Karpas-422 (cell line): Measurements from ENCODE around the gene TMEM150C. TPM values are rescaled to one million over a fixed set of nuclear protein-coding genes. Genes with fewer than 3 reads are reported as not detected.

ENCODE experiments used
- DNase-seq: peaks from one replicate; pipeline ENCODE4 v3.0.0-alpha.2; 2015
- H2AFZ ChIP-seq: fragments of 200-600 bp; sonication (generic); 2 replicates; pipeline ENCODE4 v1.6.1; 2014; ENCODE audit warnings: antibody characterized with exemption, low read length, mixed read lengths
- H3K27ac ChIP-seq: fragments of 200-600 bp; sonication (generic); 2 replicates; pipeline ENCODE4 v1.5.1; 2014; ENCODE audit warnings: mild to moderate bottlenecking, low read length, moderate library complexity
- H3K27me3 ChIP-seq: fragments of 200-600 bp; sonication (generic); 2 replicates; pipeline ENCODE4 v1.6.1; 2014; ENCODE audit warnings: low read length, mixed read lengths
- H3K36me3 ChIP-seq: fragments of 200-600 bp; sonication (generic); 2 replicates; pipeline ENCODE4 v1.6.1; 2014; ENCODE audit warnings: low read length, mixed read lengths; ENCODE audit not compliant: insufficient read depth
- H3K4me1 ChIP-seq: fragments of 200-600 bp; sonication (generic); 2 replicates; pipeline ENCODE4 v1.6.1; 2014; ENCODE audit warnings: mild to moderate bottlenecking, low read length, mixed read lengths
- H3K4me2 ChIP-seq: fragments of 200-600 bp; sonication (generic); 2 replicates; pipeline ENCODE4 v1.6.1; 2014; ENCODE audit warnings: low read length, low read depth, mild to moderate bottlenecking; ENCODE audit not compliant: poor library complexity, severe bottlenecking
- H3K4me3 ChIP-seq: fragments of 200-600 bp; sonication (generic); 2 replicates; pipeline ENCODE4 v1.5.1; 2014; ENCODE audit warnings: mild to moderate bottlenecking, antibody characterized with exemption, low read length, mixed read lengths
- H3K79me2 ChIP-seq: fragments of 200-600 bp; sonication (generic); 2 replicates; pipeline ENCODE4 v1.6.1; 2014; ENCODE audit warnings: mild to moderate bottlenecking, low read length, mixed read lengths
- H3K9ac ChIP-seq: fragments of 200-600 bp; sonication (generic); 2 replicates; pipeline ENCODE4 v1.6.0; 2014; ENCODE audit warnings: low read length
- H3K9me2 ChIP-seq: fragments of 200-600 bp; sonication (generic), shearing (Covaris generic); replicated peaks from 2 replicates; pipeline ENCODE4 v1.6.0; 2014; ENCODE audit warnings: mild to moderate bottlenecking, low read length, moderate library complexity; ENCODE audit not compliant: insufficient read depth
- H3K9me3 ChIP-seq: fragments of 300-700, 200-600 bp; sonication (generic); 2 replicates; pipeline ENCODE4 v1.6.1; 2014; ENCODE audit warnings: low read length, mixed read lengths
- H4K20me1 ChIP-seq: fragments of 200-600 bp; sonication (generic); 2 replicates; pipeline ENCODE4 v1.6.1; 2014; ENCODE audit warnings: mild to moderate bottlenecking, antibody characterized with exemption, low read length, low read depth; ENCODE audit not compliant: insufficient read depth
- total RNA-seq: library from RNA; depleted of rRNA; stranded (reverse); fragments of >200 nt; shearing (Covaris generic); gene quantifications from 2 replicates; pipeline ENCODE4 v1.2.3, GENCODE V29; 2014; ENCODE audit warnings: low replicate concordance

Gene TMEM150C
- total RNA-seq, 1 experiment from 2014 or later = not detected

- H3K36me3 ChIP-seq = no peaks in the 10 kb centered on the region
- H2AFZ ChIP-seq = no peak overlapping the region
- H3K79me2 ChIP-seq = no peaks in the 10 kb centered on the region
- no peaks in the 10 kb centered on the region for H3K27me3 ChIP-seq
- no peaks in the 10 kb centered on the region for H4K20me1 ChIP-seq
- H3K27ac ChIP-seq = no peak overlapping the region
- no peak for DNase-seq
- H3K9me2 ChIP-seq = no peaks in the 10 kb centered on the region
- H3K9me3 ChIP-seq = no peaks in the 10 kb centered on the region
- H3K9ac ChIP-seq = no peak overlapping the region
- H3K4me3 ChIP-seq = no peak overlapping the region
- no peaks in the 10 kb centered on the region for H3K4me1 ChIP-seq
- no peak overlapping the region for H3K4me2 ChIP-seq
These were observed 19.1 kb downstream of the TMEM150C start for GRCh38 chr4:82542642-82543041.

- Histone ChIP-seq H4K20me1 (no peaks in the 10 kb centered on the region), H3K4me2 (no peak overlapping the region), H3K79me2 (no peaks in the 10 kb centered on the region), H3K27ac (no peak overlapping the region), H3K9me2 (no peaks in the 10 kb centered on the region), H3K9me3 (no peaks in the 10 kb centered on the region), H3K27me3 (no peaks in the 10 kb centered on the region), H3K4me1 (no peaks in the 10 kb centered on the region), H3K36me3 (no peaks in the 10 kb centered on the region), H3K9ac (no peak overlapping the region), H3K4me3 (no peak overlapping the region), H2AFZ (no peak overlapping the region)
- no peak for DNase-seq
These were observed 32.5 kb downstream of the TMEM150C start for GRCh38 chr4:82529322-82529721.

- no peaks in the 10 kb centered on the region for H3K36me3 ChIP-seq
- no peak overlapping the region for H3K4me2 ChIP-seq
- no peak overlapping the region for H3K9ac ChIP-seq
- no peak overlapping the region for H3K4me3 ChIP-seq
- DNase-seq = no peak
- no peaks in the 10 kb centered on the region for H3K4me1 ChIP-seq
- no peaks in the 10 kb centered on the region for H3K9me3 ChIP-seq
- no peak overlapping the region for H2AFZ ChIP-seq
- H3K79me2 ChIP-seq = no peaks in the 10 kb centered on the region
- no peaks in the 10 kb centered on the region for H3K27me3 ChIP-seq
- H4K20me1 ChIP-seq = no peaks in the 10 kb centered on the region
- H3K9me2 ChIP-seq = no peaks in the 10 kb centered on the region
- H3K27ac ChIP-seq = no peak overlapping the region
These were observed 32.9 kb downstream of the TMEM150C start for GRCh38 chr4:82528868-82529267.

- Histone ChIP-seq H3K4me2 (no peak overlapping the region), H3K27ac (no peak overlapping the region), H3K9me2 (no peaks in the 10 kb centered on the region), H3K79me2 (no peaks in the 10 kb centered on the region), H4K20me1 (no peaks in the 10 kb centered on the region), H3K36me3 (no peaks in the 10 kb centered on the region), H3K9me3 (no peaks in the 10 kb centered on the region), H2AFZ (no peak overlapping the region), H3K4me3 (no peak overlapping the region), H3K4me1 (no peaks in the 10 kb centered on the region), H3K9ac (no peak overlapping the region), H3K27me3 (no peaks in the 10 kb centered on the region)
- no peak for DNase-seq
These were observed 33.7 kb downstream of the TMEM150C start for GRCh38 chr4:82528074-82528473.

GRCh38 chr4:82525307-82525911 is 36.4 kb downstream of the TMEM150C start:
- Histone ChIP-seq H4K20me1 (no peaks in the 10 kb centered on the region), H3K9me3 (no peaks in the 10 kb centered on the region), H2AFZ (no peak overlapping the region), H3K4me3 (no peak overlapping the region), H3K27me3 (no peaks in the 10 kb centered on the region), H3K9ac (no peak overlapping the region), H3K4me1 (no peaks in the 10 kb centered on the region), H3K27ac (no peak overlapping the region), H3K9me2 (no peaks in the 10 kb centered on the region), H3K79me2 (no peaks in the 10 kb centered on the region), H3K4me2 (no peak overlapping the region), H3K36me3 (no peaks in the 10 kb centered on the region)
- DNase-seq = no peak

- H3K27me3 ChIP-seq = no peaks in the 10 kb centered on the region
- no peak overlapping the region for H2AFZ ChIP-seq
- no peak overlapping the region for H3K4me2 ChIP-seq
- H3K9ac ChIP-seq = no peak overlapping the region
- H3K4me3 ChIP-seq = no peak overlapping the region
- no peaks in the 10 kb centered on the region for H3K9me2 ChIP-seq
- no peak overlapping the region for H3K27ac ChIP-seq
- H3K9me3 ChIP-seq = no peaks in the 10 kb centered on the region
- no peak for DNase-seq
- H3K36me3 ChIP-seq = no peaks in the 10 kb centered on the region
- no peaks in the 10 kb centered on the region for H4K20me1 ChIP-seq
- no peaks in the 10 kb centered on the region for H3K79me2 ChIP-seq
- H3K4me1 ChIP-seq = no peaks in the 10 kb centered on the region
These were observed 37.1 kb downstream of the TMEM150C start for GRCh38 chr4:82524570-82525152.

GRCh38 chr4:82523179-82523578 is 38.6 kb downstream of the TMEM150C start:
- no peak overlapping the region for H2AFZ ChIP-seq
- H3K36me3 ChIP-seq = no peaks in the 10 kb centered on the region
- H3K79me2 ChIP-seq = no peaks in the 10 kb centered on the region
- H4K20me1 ChIP-seq = no peaks in the 10 kb centered on the region
- DNase-seq = no peak
- H3K27me3 ChIP-seq = no peaks in the 10 kb centered on the region
- no peak overlapping the region for H3K9ac ChIP-seq
- no peaks in the 10 kb centered on the region for H3K9me2 ChIP-seq
- H3K9me3 ChIP-seq = no peaks in the 10 kb centered on the region
- H3K4me1 ChIP-seq = no peaks in the 10 kb centered on the region
- no peak overlapping the region for H3K4me2 ChIP-seq
- no peak overlapping the region for H3K4me3 ChIP-seq
- no peak overlapping the region for H3K27ac ChIP-seq

- no peak overlapping the region for H2AFZ ChIP-seq
- H3K36me3 ChIP-seq = no peaks in the 10 kb centered on the region
- H3K79me2 ChIP-seq = no peaks in the 10 kb centered on the region
- no peaks in the 10 kb centered on the region for H4K20me1 ChIP-seq
- H3K9me3 ChIP-seq = no peaks in the 10 kb centered on the region
- H3K9me2 ChIP-seq = no peaks in the 10 kb centered on the region
- no peak overlapping the region for H3K27ac ChIP-seq
- DNase-seq = no peak
- H3K4me1 ChIP-seq = no peaks in the 10 kb centered on the region
- no peaks in the 10 kb centered on the region for H3K27me3 ChIP-seq
- no peak overlapping the region for H3K9ac ChIP-seq
- H3K4me3 ChIP-seq = no peak overlapping the region
- no peak overlapping the region for H3K4me2 ChIP-seq
These were observed 39.3 kb downstream of the TMEM150C start for GRCh38 chr4:82522472-82522871.
